Endothelial cell of umbilical vein (primary cell): ENCODE results near the gene ARMH3. TPM values are rescaled to one million over a fixed set of nuclear protein-coding genes. Genes with fewer than 3 reads are reported as not detected.

Experiments used
- BruUV-seq: library from RNA; stranded (reverse); fragments of 400-500 nt; replicated peaks from 2 replicates; lab custom pipeline; 2021; lab: Mats Ljungman, UMichigan
- CTCF ChIA-PET: fragments of 300-600, 350-600 bp; sonication (Branson Sonifier 250); formaldehyde crosslinking; loops from one replicate; lab custom pipeline; 2021; ENCODE audit warnings: antibody characterized with exemption, inconsistent platforms; lab: Charles Lee
- POLR2A ChIA-PET: fragments of 300-600, 350-600 bp; sonication (Branson Sonifier 250); formaldehyde crosslinking; loops from one replicate; lab custom pipeline; 2021; ENCODE audit warnings: antibody characterized with exemption, inconsistent platforms; lab: Charles Lee
- DNase-seq: peaks from one replicate; pipeline ENCODE4 v3.0.0-alpha.2; 2011; ENCODE audit warnings: low read depth, low spot score
- FAIRE-seq: peaks from 2 replicates; lab custom pipeline; 2011; peaks lifted over from hg19 to GRCh38; lab: Jason Lieb, UNC
- H2AFZ ChIP-seq: 2 replicates; pipeline ENCODE4 v1.6.0; 2012; ENCODE audit warnings: low read depth, low read length, control low read depth, inconsistent platforms
- H3K27ac ChIP-seq: 2 replicates; pipeline ENCODE4 v1.5.1; 2011; ENCODE audit warnings: low read depth, mild to moderate bottlenecking, control low read depth, low read length, moderate library complexity; ENCODE audit not compliant: insufficient read depth
- H3K27me3 ChIP-seq, 2 experiments: 2 replicates each; pipeline versions ENCODE4 v1.6.0 to v1.6.1; 2011; ENCODE audit warnings: low read length in 2 of 2, mixed read lengths in 1 of 2; ENCODE audit not compliant: control insufficient read depth in 2 of 2, insufficient read depth in 2 of 2
- H3K36me3 ChIP-seq, 2 experiments: 2 replicates in 1 of 2; 3 replicates in 1 of 2; pipeline ENCODE4 v1.5.1; 2011; ENCODE audit warnings: low read length in 2 of 2, mild to moderate bottlenecking in 1 of 2, moderate library complexity in 1 of 2; ENCODE audit not compliant: control insufficient read depth in 2 of 2, insufficient read depth in 2 of 2; ENCODE audit errors: extremely low read depth in 1 of 2
- H3K4me1 ChIP-seq: 3 replicates; pipeline ENCODE4 v1.5.1; 2011; ENCODE audit warnings: mild to moderate bottlenecking, low read length; ENCODE audit not compliant: control insufficient read depth, insufficient read depth; ENCODE audit errors: extremely low read depth
- H3K4me2 ChIP-seq: 2 replicates; pipeline ENCODE4 v1.6.1; 2011; ENCODE audit warnings: low read length, control low read depth, mixed read lengths; ENCODE audit not compliant: insufficient read depth
- H3K4me3 ChIP-seq, 3 experiments: fragments of 200-600 bp in 1 of 3; sonication (generic), shearing (Covaris generic) in 1 of 3; replicated peaks in 1 of 3; 2 replicates each; pipeline ENCODE4 v1.5.1; 2011 to 2016; ENCODE audit warnings: control low read depth in 3 of 3, low read length in 3 of 3, mild to moderate bottlenecking in 2 of 3, inconsistent platforms in 1 of 3, low read depth in 1 of 3, moderate library complexity in 1 of 3; ENCODE audit not compliant: insufficient read depth in 1 of 3
- H3K79me2 ChIP-seq: 2 replicates; pipeline ENCODE4 v1.6.0; 2012; ENCODE audit warnings: low read length, inconsistent platforms; ENCODE audit not compliant: control insufficient read depth, insufficient read depth
- H3K9ac ChIP-seq: replicated peaks from 2 replicates; pipeline ENCODE3; 2011; ENCODE audit warnings: low read length, control low read depth; ENCODE audit not compliant: insufficient read depth; ENCODE audit errors: extremely low read depth
- H3K9me1 ChIP-seq: replicated peaks from 3 replicates; pipeline ENCODE4 v1.6.0; 2011; ENCODE audit warnings: mild to moderate bottlenecking, low read length; ENCODE audit not compliant: control insufficient read depth, insufficient read depth; ENCODE audit errors: extremely low read depth
- H3K9me3 ChIP-seq: replicated peaks from 2 replicates; pipeline ENCODE4 v1.5.1; 2012; ENCODE audit warnings: low read length, inconsistent platforms; ENCODE audit not compliant: control insufficient read depth, insufficient read depth
- H4K20me1 ChIP-seq: replicated peaks from 2 replicates; pipeline ENCODE3; 2011; ENCODE audit warnings: mild to moderate bottlenecking, low read length; ENCODE audit not compliant: control insufficient read depth, insufficient read depth; ENCODE audit errors: extremely low read depth
- CTCF ChIP-seq, 2 donors: IDR thresholded peaks; 1 replicate in 1 of 2; 2 replicates in 1 of 2; pipeline ENCODE4 v1.5.1; 2011; ENCODE audit warnings: low read length in 2 of 2, mild to moderate bottlenecking in 2 of 2, moderate library complexity in 2 of 2, control low read depth in 1 of 2, inconsistent platforms in 1 of 2, low read depth in 1 of 2; ENCODE audit not compliant: insufficient read depth in 1 of 2; ENCODE audit errors: extremely low read depth in 1 of 2
- dilution Hi-C: fragments of 300-500 bp; cut with MboI; formaldehyde crosslinking; loops from one replicate; pipeline ENCODE4 v1.15.0; 2019; ENCODE audit warnings: low sequenced_read_pairs; ENCODE audit not compliant: extremely low pct_ligation_motif_present
- intact Hi-C: fragments of 100-400 bp; cut with micrococcal nuclease; formaldehyde crosslinking; loops from one replicate; pipeline ENCODE4 v1.10.0; 2022
- polyA plus RNA-seq, 4 experiments: library from polyadenylated mRNA; depleted of rRNA in 3 of 4; stranded (reverse) in 3 of 4; unstranded in 1 of 4; fragments of >200 nt; gene quantifications; 2 replicates each; pipeline versions ENCODE4 v1.2.1 to v1.2.3, GENCODE V29; 2011 to 2012; ENCODE audit warnings: missing spikeins in 1 of 4
- total RNA-seq: library from RNA; stranded (reverse); gene quantifications from 2 replicates; pipeline ENCODE4 v1.2.3, GENCODE V29; 2021
- TF ChIP-seq, protein P1 (sequence below): IDR thresholded peaks from 2 replicates; pipeline ENCODE4 v1.6.1; 2011; ENCODE audit not compliant: insufficient read depth, insufficient read length

The ARMH3 gene
- total and polyA plus RNA-seq, 2 donors (not counting 3 experiments of a cell fraction or from before 2014, with no cell fraction given) = 13.1 to 17.6 TPM

- no peaks in the 10 kb centered on the region for H3K9me1 ChIP-seq
- ChIA-PET CTCF (interaction anchor here (0.8 to 1.2 kb wide), 3 partner anchors 74 to 153 kb away, joined by 3 to 5 read pairs (median 3); no protein-coding TSS in a partner anchor), POLR2A (no interaction called here)
- H4K20me1 ChIP-seq = no peaks in the 10 kb centered on the region
- no peaks in the 10 kb centered on the region for H3K79me2 ChIP-seq
- H3K27ac ChIP-seq = no peak overlapping the region
- H3K9ac ChIP-seq = no peak overlapping the region
- intact Hi-C loops (no loop called here), dilution Hi-C loops (loop anchor here (25.0 kb wide), 1 partner anchor 106 kb away; no protein-coding TSS in a partner anchor)
- TF ChIP-seq, protein P1, sequence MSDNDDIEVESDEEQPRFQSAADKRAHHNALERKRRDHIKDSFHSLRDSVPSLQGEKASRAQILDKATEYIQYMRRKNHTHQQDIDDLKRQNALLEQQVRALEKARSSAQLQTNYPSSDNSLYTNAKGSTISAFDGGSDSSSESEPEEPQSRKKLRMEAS = no peak
- TF ChIP-seq CTCF (IDR thresholded peaks at IDR 0.05; ENCODE audit: extremely low read depth in 1 of 2, insufficient read depth in 1 of 2, low read depth in 1 of 2, low read length in 2 of 2) = no peak
- no peaks in the 10 kb centered on the region for H3K27me3 ChIP-seq
- DNase-seq = no peak
- H3K4me1 ChIP-seq = peaks cover 11% of the 10 kb centered on the region
- BruUV-seq = no TSS peak
- H3K36me3 ChIP-seq = peaks cover 0 to 8% of the 10 kb centered on the region in 2 experiments
- H3K4me2 ChIP-seq = no peak overlapping the region
- no peak for FAIRE-seq
- H3K9me3 ChIP-seq = no peaks in the 10 kb centered on the region
- no peak overlapping the region for H3K4me3 ChIP-seq
- H2AFZ ChIP-seq = no peak overlapping the region
Measured at GRCh38 chr10:101993221-101993620, 62.8 kb downstream of the ARMH3 start.

- no peaks in the 10 kb centered on the region for H3K9me3 ChIP-seq
- peaks cover 0 to 8% of the 10 kb centered on the region in 2 experiments for H3K36me3 ChIP-seq
- ChIA-PET POLR2A (no interaction called here), CTCF (interaction anchor here (0.8 to 1.1 kb wide), 3 partner anchors 23 to 45 kb away, joined by 3 to 6 read pairs (median 4); no protein-coding TSS in a partner anchor)
- H3K4me3 ChIP-seq = no peak overlapping the region
- H3K9me1 ChIP-seq = no peaks in the 10 kb centered on the region
- no peak overlapping the region for H3K9ac ChIP-seq
- no peak overlapping the region for H3K4me2 ChIP-seq
- H3K79me2 ChIP-seq = no peaks in the 10 kb centered on the region
- DNase-seq (no peak), FAIRE-seq (no peak)
- BruUV-seq = no TSS peak
- no peaks in the 10 kb centered on the region for H4K20me1 ChIP-seq
- H3K27ac ChIP-seq = no peak overlapping the region
- dilution Hi-C loops = loop anchor here (25.0 kb wide), 1 partner anchor 100 kb away; no protein-coding TSS in a partner anchor
- H3K4me1 ChIP-seq = peaks cover 7% of the 10 kb centered on the region
- H3K27me3 ChIP-seq = no peaks in the 10 kb centered on the region
- H2AFZ ChIP-seq = no peak overlapping the region
- TF ChIP-seq CTCF (IDR thresholded peaks at IDR 0.05; ENCODE audit: extremely low read depth in 1 of 2, insufficient read depth in 1 of 2, low read depth in 1 of 2, low read length in 2 of 2) = no peak
- intact Hi-C loops = no loop called here
Measured at GRCh38 chr10:101987136-101987535, 68.8 kb downstream of the ARMH3 start.
